Panc1 (cell line): ENCODE results near the gene ABCB1. TPM values are rescaled to one million over a fixed set of nuclear protein-coding genes. Genes with fewer than 3 reads are reported as not detected.

Source experiments
- ATAC-seq: fragments of 200-7000 bp; cut with Tn5 transposase; 2 replicates; pipeline ENCODE4 v1.9.1; 2020; ENCODE audit warnings: mild to moderate bottlenecking, moderate library complexity
- BruUV-seq: library from RNA; stranded (reverse); fragments of 400-500 nt; replicated peaks from 2 replicates; lab custom pipeline; 2021; lab: Mats Ljungman, UMichigan
- CTCF ChIA-PET: fragments of 300-600 bp; sonication (Branson Sonifier 250); formaldehyde crosslinking; loops from one replicate; lab custom pipeline; 2022; ENCODE audit warnings: antibody characterized with exemption; lab: Charles Lee
- POLR2A ChIA-PET: fragments of 300-600 bp; sonication (Branson Sonifier 250); formaldehyde crosslinking; loops from one replicate; lab custom pipeline; 2022; ENCODE audit warnings: antibody characterized with exemption; lab: Charles Lee
- DNase-seq: peaks from one replicate; pipeline ENCODE4 v3.0.0-alpha.2; 2010; ENCODE audit warnings: low read depth, low spot score
- H3K27ac ChIP-seq: 2 replicates; pipeline ENCODE4 v1.5.1; 2011; ENCODE audit warnings: mild to moderate bottlenecking, low read length, inconsistent platforms
- H3K27me3 ChIP-seq: fragments of 200-500 bp; sonication (Bioruptor generic); 2 replicates; pipeline ENCODE4 v1.6.0; 2014; ENCODE audit warnings: low read length, inconsistent platforms; ENCODE audit not compliant: control insufficient read depth, insufficient read depth
- H3K36me3 ChIP-seq: fragments of 200-500 bp; sonication (Bioruptor generic); 2 replicates; pipeline ENCODE4 v1.5.1; 2014; ENCODE audit warnings: inconsistent platforms, mild to moderate bottlenecking, low read length, moderate library complexity; ENCODE audit not compliant: control insufficient read depth, insufficient read depth
- H3K4me1 ChIP-seq: 2 replicates; pipeline ENCODE4 v1.5.1; 2011; ENCODE audit warnings: inconsistent platforms, mild to moderate bottlenecking, low read length, moderate library complexity; ENCODE audit not compliant: control insufficient read depth, insufficient read depth
- H3K4me3 ChIP-seq, 2 experiments: 2 replicates each; pipeline ENCODE4 v1.5.1; 2011 to 2012; ENCODE audit warnings: low read depth in 2 of 2, low read length in 2 of 2, mild to moderate bottlenecking in 2 of 2, inconsistent platforms in 1 of 2, moderate library complexity in 1 of 2
- H3K9me3 ChIP-seq: fragments of 200-500 bp; sonication (Bioruptor generic); 2 replicates; pipeline ENCODE4 v1.5.1; 2014; ENCODE audit warnings: low read depth, mild to moderate bottlenecking, inconsistent platforms, low read length, moderate library complexity; ENCODE audit not compliant: control insufficient read depth, insufficient read depth
- POLR2AphosphoS5 ChIP-seq: IDR thresholded peaks from 2 replicates; pipeline ENCODE4 v1.6.1; 2012; ENCODE audit warnings: mild to moderate bottlenecking, low read depth, low read length, moderate library complexity
- SIN3A ChIP-seq: IDR thresholded peaks from 2 replicates; pipeline ENCODE4 v1.6.1; 2012; ENCODE audit warnings: low read depth, mild to moderate bottlenecking, low read length, moderate library complexity, borderline replicate concordance; ENCODE audit not compliant: insufficient read depth
- TCF7L2 ChIP-seq: IDR thresholded peaks from 2 replicates; pipeline ENCODE4 v1.6.1; 2011; ENCODE audit warnings: mild to moderate bottlenecking, low read depth, low read length, inconsistent platforms
- in situ Hi-C: cut with HindIII; loops from 2 replicates; pipeline ENCODE4 v1.10.0; 2016; ENCODE audit warnings: low sequenced_read_pairs, low pct_unique_long_range_greater_than_20kb
- intact Hi-C: fragments of 100-400 bp; cut with micrococcal nuclease; formaldehyde crosslinking; loops from one replicate; pipeline ENCODE4 v1.10.0; 2022; ENCODE audit not compliant: unreplicated experiment
- total RNA-seq: library from RNA; stranded (reverse); gene quantifications from one replicate; pipeline ENCODE4 v1.2.1, GENCODE V29; 2021; ENCODE audit not compliant: unreplicated experiment
- TF ChIP-seq, protein P1 (sequence below): fragments of 450-650 bp; IDR thresholded peaks from 2 replicates; pipeline ENCODE4 v1.5.1; 2017; ENCODE audit warnings: mild to moderate bottlenecking
- TF ChIP-seq, protein P2 (sequence below), 2 experiments: IDR thresholded peaks; 2 replicates each; pipeline ENCODE4 v1.6.1; 2011 to 2012; ENCODE audit warnings: low read depth in 2 of 2, control low read depth in 1 of 2, low read length in 1 of 2, mild to moderate bottlenecking in 1 of 2, moderate library complexity in 1 of 2; ENCODE audit not compliant: insufficient read depth in 1 of 2

The ABCB1 gene
- total RNA-seq, 1 experiment from 2014 or later, result 0.67 TPM

DNA sequence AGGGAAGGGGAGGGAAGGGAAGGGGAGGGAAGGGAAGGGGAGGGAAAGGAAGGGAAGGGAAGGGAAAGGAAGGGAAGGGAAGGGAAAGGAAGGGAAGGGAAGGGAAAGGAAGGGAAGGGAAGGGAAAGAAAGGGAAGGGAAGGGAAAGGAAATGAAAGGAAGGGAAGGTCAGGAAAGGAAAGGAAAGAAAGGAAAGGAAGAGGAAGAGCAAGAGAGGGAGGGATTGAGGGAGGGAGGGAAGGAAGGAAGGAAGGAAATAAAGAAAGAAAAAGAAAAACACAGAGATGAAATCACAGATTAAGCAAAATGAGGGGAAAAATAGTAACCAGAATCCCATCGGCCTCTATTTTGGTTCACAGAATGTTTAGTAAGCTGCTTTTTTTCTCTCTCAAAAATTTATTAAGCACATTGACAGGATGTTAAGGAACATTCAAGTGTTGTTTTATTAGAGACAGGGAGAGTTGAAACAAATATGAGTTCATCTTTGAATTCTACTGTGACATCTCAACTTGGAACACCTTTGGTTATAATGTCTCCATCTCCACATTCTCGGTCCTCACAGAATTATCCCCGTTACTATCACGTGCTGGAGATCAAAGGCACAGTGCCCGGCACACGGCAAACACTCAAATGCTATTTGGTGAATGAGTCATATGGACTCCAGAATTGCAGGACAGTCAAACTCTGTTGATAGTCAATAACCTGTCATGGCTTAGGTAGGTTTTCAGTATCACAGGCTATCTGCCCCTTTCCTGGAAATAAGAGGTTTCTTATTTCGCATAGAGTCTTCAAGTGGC lies 52.4 kb downstream of the ABCB1 start:
- Histone ChIP-seq H3K27ac (no peak overlapping the region), H3K9me3 (no peaks in the 10 kb centered on the region), H3K36me3 (no peaks in the 10 kb centered on the region), H3K4me3 (no peak overlapping the region), H3K4me1 (no peaks in the 10 kb centered on the region), H3K27me3 (no peaks in the 10 kb centered on the region; the same call in 1 of the 2 replicates)
- ATAC-seq (no peak), DNase-seq (no peak)
- ChIA-PET CTCF (no interaction called here), POLR2A (no interaction called here)
- in situ Hi-C loops, result no loop called here
- no TSS peak for BruUV-seq
- no peak for TF ChIP-seq POLR2AphosphoS5
- TF ChIP-seq, protein P1, sequence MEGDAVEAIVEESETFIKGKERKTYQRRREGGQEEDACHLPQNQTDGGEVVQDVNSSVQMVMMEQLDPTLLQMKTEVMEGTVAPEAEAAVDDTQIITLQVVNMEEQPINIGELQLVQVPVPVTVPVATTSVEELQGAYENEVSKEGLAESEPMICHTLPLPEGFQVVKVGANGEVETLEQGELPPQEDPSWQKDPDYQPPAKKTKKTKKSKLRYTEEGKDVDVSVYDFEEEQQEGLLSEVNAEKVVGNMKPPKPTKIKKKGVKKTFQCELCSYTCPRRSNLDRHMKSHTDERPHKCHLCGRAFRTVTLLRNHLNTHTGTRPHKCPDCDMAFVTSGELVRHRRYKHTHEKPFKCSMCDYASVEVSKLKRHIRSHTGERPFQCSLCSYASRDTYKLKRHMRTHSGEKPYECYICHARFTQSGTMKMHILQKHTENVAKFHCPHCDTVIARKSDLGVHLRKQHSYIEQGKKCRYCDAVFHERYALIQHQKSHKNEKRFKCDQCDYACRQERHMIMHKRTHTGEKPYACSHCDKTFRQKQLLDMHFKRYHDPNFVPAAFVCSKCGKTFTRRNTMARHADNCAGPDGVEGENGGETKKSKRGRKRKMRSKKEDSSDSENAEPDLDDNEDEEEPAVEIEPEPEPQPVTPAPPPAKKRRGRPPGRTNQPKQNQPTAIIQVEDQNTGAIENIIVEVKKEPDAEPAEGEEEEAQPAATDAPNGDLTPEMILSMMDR, result no peak
- TF ChIP-seq SIN3A, result no peak
- no peak for TF ChIP-seq TCF7L2
- TF ChIP-seq, protein P2, sequence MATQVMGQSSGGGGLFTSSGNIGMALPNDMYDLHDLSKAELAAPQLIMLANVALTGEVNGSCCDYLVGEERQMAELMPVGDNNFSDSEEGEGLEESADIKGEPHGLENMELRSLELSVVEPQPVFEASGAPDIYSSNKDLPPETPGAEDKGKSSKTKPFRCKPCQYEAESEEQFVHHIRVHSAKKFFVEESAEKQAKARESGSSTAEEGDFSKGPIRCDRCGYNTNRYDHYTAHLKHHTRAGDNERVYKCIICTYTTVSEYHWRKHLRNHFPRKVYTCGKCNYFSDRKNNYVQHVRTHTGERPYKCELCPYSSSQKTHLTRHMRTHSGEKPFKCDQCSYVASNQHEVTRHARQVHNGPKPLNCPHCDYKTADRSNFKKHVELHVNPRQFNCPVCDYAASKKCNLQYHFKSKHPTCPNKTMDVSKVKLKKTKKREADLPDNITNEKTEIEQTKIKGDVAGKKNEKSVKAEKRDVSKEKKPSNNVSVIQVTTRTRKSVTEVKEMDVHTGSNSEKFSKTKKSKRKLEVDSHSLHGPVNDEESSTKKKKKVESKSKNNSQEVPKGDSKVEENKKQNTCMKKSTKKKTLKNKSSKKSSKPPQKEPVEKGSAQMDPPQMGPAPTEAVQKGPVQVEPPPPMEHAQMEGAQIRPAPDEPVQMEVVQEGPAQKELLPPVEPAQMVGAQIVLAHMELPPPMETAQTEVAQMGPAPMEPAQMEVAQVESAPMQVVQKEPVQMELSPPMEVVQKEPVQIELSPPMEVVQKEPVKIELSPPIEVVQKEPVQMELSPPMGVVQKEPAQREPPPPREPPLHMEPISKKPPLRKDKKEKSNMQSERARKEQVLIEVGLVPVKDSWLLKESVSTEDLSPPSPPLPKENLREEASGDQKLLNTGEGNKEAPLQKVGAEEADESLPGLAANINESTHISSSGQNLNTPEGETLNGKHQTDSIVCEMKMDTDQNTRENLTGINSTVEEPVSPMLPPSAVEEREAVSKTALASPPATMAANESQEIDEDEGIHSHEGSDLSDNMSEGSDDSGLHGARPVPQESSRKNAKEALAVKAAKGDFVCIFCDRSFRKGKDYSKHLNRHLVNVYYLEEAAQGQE (IDR thresholded peaks at IDR 0.05; ENCODE audit: insufficient read depth in 1 of 2, low read depth in 2 of 2, low read length in 1 of 2), result no peak
- intact Hi-C loops, result no loop called here

DNA sequence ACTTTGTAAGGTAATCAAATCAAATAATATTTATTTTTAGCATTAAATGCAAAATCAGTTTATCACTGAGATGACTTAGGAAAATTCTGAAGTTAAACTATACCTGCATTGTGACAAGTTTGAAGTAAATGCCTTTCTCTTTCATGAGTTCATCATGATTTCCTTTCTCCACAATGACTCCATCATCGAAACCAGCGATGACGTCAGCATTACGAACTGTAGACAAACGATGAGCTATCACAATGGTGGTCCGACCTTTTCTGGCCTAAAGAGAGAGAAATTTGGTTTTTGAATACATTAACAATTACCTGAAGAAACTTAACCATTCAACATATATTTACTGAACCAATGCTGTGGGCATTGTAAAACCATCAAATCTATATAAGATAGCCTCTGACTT lies 54.9 kb downstream of the ABCB1 start:
- POLR2A ChIA-PET, result no interaction called here
- Histone ChIP-seq H3K27me3 (no peaks in the 10 kb centered on the region), H3K36me3 (no peaks in the 10 kb centered on the region), H3K9me3 (no peaks in the 10 kb centered on the region), H3K4me1 (no peaks in the 10 kb centered on the region), H3K4me3 (no peak overlapping the region), H3K27ac (no peak overlapping the region)
- TF ChIP-seq SIN3A, result no peak
- no peak for TF ChIP-seq POLR2AphosphoS5
- TF ChIP-seq, protein P1, result no peak
- TF ChIP-seq, protein P2 (IDR thresholded peaks at IDR 0.05; ENCODE audit: insufficient read depth in 1 of 2, low read depth in 2 of 2, low read length in 1 of 2), result no peak
- TF ChIP-seq TCF7L2, result no peak
- CTCF ChIA-PET, result no interaction called here
- no TSS peak for BruUV-seq
- ATAC-seq, result no peak
- in situ Hi-C loops, result no loop called here
- DNase-seq, result no peak
- intact Hi-C loops, result no loop called here
